ENCODE measurements around the gene C22orf15. TPM values are rescaled to one million over a fixed set of nuclear protein-coding genes. Genes with fewer than 3 reads are reported as not detected.

The C22orf15 gene
- total RNA-seq, 1 experiment from 2014 or later, result 2.0 TPM

- no peak overlapping the region for H3K4me3 ChIP-seq (ENCODE audit: low read depth, low read length, poor library complexity, severe bottlenecking)
- H3K4me1 ChIP-seq (ENCODE audit: insufficient read depth, low read length, poor library complexity, severe bottlenecking), result no peaks in the 10 kb centered on the region
- CTCF ChIA-PET, result interaction anchor here (0.6 kb wide), 1 partner anchor 182 kb away, joined by 6 read pairs; no protein-coding TSS in a partner anchor
- BruUV-seq (replicated peaks), result no TSS peak
- intact Hi-C loops (cut with micrococcal nuclease; ENCODE audit: unreplicated experiment), result no loop called here
- TF ChIP-seq, protein P1, sequence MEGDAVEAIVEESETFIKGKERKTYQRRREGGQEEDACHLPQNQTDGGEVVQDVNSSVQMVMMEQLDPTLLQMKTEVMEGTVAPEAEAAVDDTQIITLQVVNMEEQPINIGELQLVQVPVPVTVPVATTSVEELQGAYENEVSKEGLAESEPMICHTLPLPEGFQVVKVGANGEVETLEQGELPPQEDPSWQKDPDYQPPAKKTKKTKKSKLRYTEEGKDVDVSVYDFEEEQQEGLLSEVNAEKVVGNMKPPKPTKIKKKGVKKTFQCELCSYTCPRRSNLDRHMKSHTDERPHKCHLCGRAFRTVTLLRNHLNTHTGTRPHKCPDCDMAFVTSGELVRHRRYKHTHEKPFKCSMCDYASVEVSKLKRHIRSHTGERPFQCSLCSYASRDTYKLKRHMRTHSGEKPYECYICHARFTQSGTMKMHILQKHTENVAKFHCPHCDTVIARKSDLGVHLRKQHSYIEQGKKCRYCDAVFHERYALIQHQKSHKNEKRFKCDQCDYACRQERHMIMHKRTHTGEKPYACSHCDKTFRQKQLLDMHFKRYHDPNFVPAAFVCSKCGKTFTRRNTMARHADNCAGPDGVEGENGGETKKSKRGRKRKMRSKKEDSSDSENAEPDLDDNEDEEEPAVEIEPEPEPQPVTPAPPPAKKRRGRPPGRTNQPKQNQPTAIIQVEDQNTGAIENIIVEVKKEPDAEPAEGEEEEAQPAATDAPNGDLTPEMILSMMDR (conservative IDR thresholded peaks at IDR 0.05; ENCODE audit: low read depth, low read length), result no peak
- no peak for TF ChIP-seq EZH2 (IDR thresholded peaks at IDR 0.05; ENCODE audit: borderline replicate concordance, low read depth, low read length, poor library complexity, severe bottlenecking)
- H3K27ac ChIP-seq (ENCODE audit: low read depth, low read length, poor library complexity, severe bottlenecking), result no peak overlapping the region
- POLR2A ChIA-PET (ENCODE audit: low non-redundant PET), result no interaction called here
- no peaks in the 10 kb centered on the region for H3K27me3 ChIP-seq (replicated peaks; ENCODE audit: insufficient read depth, low read depth, low read length, poor library complexity)
- no peaks in the 10 kb centered on the region for H3K9me3 ChIP-seq (ENCODE audit: low read depth, low read length, poor library complexity, severe bottlenecking)
- H3K36me3 ChIP-seq (ENCODE audit: insufficient read depth, low read length, poor library complexity, severe bottlenecking), result peaks cover 67% of the 10 kb centered on the region
- no peak for DNase-seq (ENCODE audit: low spot score)
These were observed 37.8 kb downstream of the C22orf15 start for GRCh38 chr22:23800297-23801237.

- ChIA-PET CTCF (no interaction called here), POLR2A (ENCODE audit: low non-redundant PET) (no interaction called here)
- H3K4me1 ChIP-seq (ENCODE audit: insufficient read depth, low read length, poor library complexity, severe bottlenecking), result no peaks in the 10 kb centered on the region
- intact Hi-C loops (cut with micrococcal nuclease; ENCODE audit: unreplicated experiment), result no loop called here
- peaks cover 74% of the 10 kb centered on the region for H3K36me3 ChIP-seq (ENCODE audit: insufficient read depth, low read length, poor library complexity, severe bottlenecking)
- no peak overlapping the region for H3K4me3 ChIP-seq (ENCODE audit: low read depth, low read length, poor library complexity, severe bottlenecking)
- no peaks in the 10 kb centered on the region for H3K9me3 ChIP-seq (ENCODE audit: low read depth, low read length, poor library complexity, severe bottlenecking)
- H3K27ac ChIP-seq (ENCODE audit: low read depth, low read length, poor library complexity, severe bottlenecking), result no peak overlapping the region
- BruUV-seq (replicated peaks), result no TSS peak
- H3K27me3 ChIP-seq (replicated peaks; ENCODE audit: insufficient read depth, low read depth, low read length, poor library complexity), result no peaks in the 10 kb centered on the region
- DNase-seq (ENCODE audit: low spot score), result no peak
- TF ChIP-seq, protein P1 (conservative IDR thresholded peaks at IDR 0.05; ENCODE audit: low read depth, low read length), result no peak
- TF ChIP-seq EZH2 (IDR thresholded peaks at IDR 0.05; ENCODE audit: borderline replicate concordance, low read depth, low read length, poor library complexity, severe bottlenecking), result no peak
These were observed 38.5 kb downstream of the C22orf15 start for GRCh38 chr22:23801238-23801821.

DNA sequence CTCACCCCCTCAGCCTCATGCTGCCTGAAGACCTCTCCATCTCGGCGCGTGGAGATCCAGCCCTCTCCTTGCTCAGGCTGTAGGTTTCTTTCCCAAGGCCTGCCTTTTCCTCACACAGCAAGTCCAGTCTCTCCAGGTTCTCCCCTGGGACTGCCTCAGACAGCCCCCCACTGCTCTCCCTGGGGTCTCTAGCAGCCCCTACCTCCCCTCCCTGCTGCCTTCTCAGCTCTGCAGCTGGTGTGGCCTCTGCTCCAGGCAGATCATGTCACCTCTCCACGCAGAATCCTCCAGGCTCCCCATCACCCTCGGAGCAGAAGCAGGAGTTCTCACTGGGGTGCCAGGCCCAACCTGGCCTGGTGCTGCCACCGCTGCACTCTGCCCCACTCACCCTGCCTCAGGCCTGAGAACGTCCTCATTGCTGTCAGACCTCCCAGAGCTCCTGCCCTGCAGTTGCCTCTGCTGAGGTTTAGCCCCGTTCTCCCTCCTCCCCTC, 39.1 kb downstream of the C22orf15 start:
- H3K36me3 ChIP-seq (ENCODE audit: insufficient read depth, low read length, poor library complexity, severe bottlenecking), result peaks cover 74% of the 10 kb centered on the region
- no peak overlapping the region for H3K4me3 ChIP-seq (ENCODE audit: low read depth, low read length, poor library complexity, severe bottlenecking)
- H3K27ac ChIP-seq (ENCODE audit: low read depth, low read length, poor library complexity, severe bottlenecking), result no peak overlapping the region
- no peaks in the 10 kb centered on the region for H3K4me1 ChIP-seq (ENCODE audit: insufficient read depth, low read length, poor library complexity, severe bottlenecking)
- POLR2A ChIA-PET (ENCODE audit: low non-redundant PET), result no interaction called here
- no peak for DNase-seq (ENCODE audit: low spot score)
- intact Hi-C loops (cut with micrococcal nuclease; ENCODE audit: unreplicated experiment), result no loop called here
- no TSS peak for BruUV-seq (replicated peaks)
- H3K27me3 ChIP-seq (replicated peaks; ENCODE audit: insufficient read depth, low read depth, low read length, poor library complexity), result no peaks in the 10 kb centered on the region
- CTCF ChIA-PET, result no interaction called here
- TF ChIP-seq, protein P1 (conservative IDR thresholded peaks at IDR 0.05; ENCODE audit: low read depth, low read length), result no peak
- no peak for TF ChIP-seq EZH2 (IDR thresholded peaks at IDR 0.05; ENCODE audit: borderline replicate concordance, low read depth, low read length, poor library complexity, severe bottlenecking)
- H3K9me3 ChIP-seq (ENCODE audit: low read depth, low read length, poor library complexity, severe bottlenecking), result no peaks in the 10 kb centered on the region
